Measurements from ENCODE around the gene TMEM167A.
"Not testable (repeated sequence)": the region's sequence is repeated elsewhere in the genome, so short reads cannot be mapped to it uniquely, and the experiment has no call there.

GRCh38 chr5:83067377-83067776, 9.8 kb downstream of the TMEM167A start:
- TF ChIP-seq USF2 (IDR thresholded peaks at IDR 0.05; ENCODE audit: low read depth, low read length); CTCF (conservative IDR thresholded peaks at IDR 0.05; ENCODE audit: low read depth, low read length); POLR2A (IDR thresholded peaks at IDR 0.05; ENCODE audit: low read depth, low read length); FOS (IDR thresholded peaks at IDR 0.05; ENCODE audit: low read depth, low read length); RAD21 (IDR thresholded peaks at IDR 0.05; ENCODE audit: low read length): not testable (repeated sequence)

Data from IMR-90 (cell line).